AG04450 (cell line): ENCODE data around the gene C16orf46. TPM values are rescaled to one million over a fixed set of nuclear protein-coding genes. Genes with fewer than 3 reads are reported as not detected.
A peak's percentile ranks its signal among the peaks of the same experiment; 100 is the strongest.

Experiments
- CTCF ChIA-PET: fragments of 300-600, 350-600 bp; formaldehyde crosslinking; extraction: SDS; loops from one replicate; lab custom pipeline; 2022; ENCODE audit warnings: antibody characterized with exemption, inconsistent platforms; lab: Charles Lee
- POLR2A ChIA-PET: fragments of 350-600 bp; formaldehyde crosslinking; extraction: SDS; loops from one replicate; lab custom pipeline; 2021; ENCODE audit warnings: antibody characterized with exemption, inconsistent platforms; lab: Yijun Ruan, JAX
- DNase-seq: peaks from one replicate; pipeline ENCODE4 v3.0.0-alpha.2; 2011; ENCODE audit warnings: low read depth, low spot score
- H3K27ac ChIP-seq: one replicate; pipeline ENCODE4 v1.5.1; 2012; ENCODE audit warnings: low read depth, low read length, control low read depth
- H3K27me3 ChIP-seq: one replicate; pipeline ENCODE4 v1.6.0; 2012; ENCODE audit warnings: low read length; ENCODE audit not compliant: control insufficient read depth, insufficient read depth
- H3K4me3 ChIP-seq: 2 replicates; pipeline ENCODE4 v1.5.1; 2011; ENCODE audit warnings: mild to moderate bottlenecking, low read depth, low read length, control low read depth
- H3K9me3 ChIP-seq: 2 replicates; pipeline ENCODE4 v1.5.1; 2012; ENCODE audit warnings: low read length; ENCODE audit not compliant: control insufficient read depth, insufficient read depth
- polyA plus RNA-seq: library from polyadenylated mRNA; depleted of rRNA; stranded (reverse); fragments of >200 nt; gene quantifications from 2 replicates; pipeline ENCODE4 v1.2.3, GENCODE V29; 2011
- TF ChIP-seq, protein P1 (sequence below): IDR thresholded peaks from 2 replicates; pipeline ENCODE4 v1.5.1; 2011; ENCODE audit warnings: low read depth, low read length, control low read depth, inconsistent platforms

Gene C16orf46
- polyA plus RNA-seq, 1 experiment, result 0.33 TPM

DNA sequence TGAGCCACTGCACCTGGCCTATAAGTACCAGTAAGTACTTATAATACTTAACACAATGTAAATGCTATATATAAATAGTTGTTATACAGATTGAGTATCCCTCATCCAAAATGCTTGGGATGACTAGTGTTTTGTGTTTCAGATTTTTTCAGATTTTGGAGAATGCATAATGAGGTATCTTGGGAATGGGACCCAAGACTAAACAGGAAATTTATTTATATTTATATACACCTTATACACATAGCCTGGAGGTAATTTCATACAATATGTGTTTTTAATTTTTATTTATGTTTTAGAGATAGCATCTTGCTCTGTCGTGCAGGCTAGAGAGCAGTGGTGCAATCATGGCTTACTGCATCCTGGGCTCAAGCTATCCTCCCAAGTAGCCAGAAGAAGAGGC, 28.9 kb upstream of the C16orf46 start:
- TF ChIP-seq, protein P1, sequence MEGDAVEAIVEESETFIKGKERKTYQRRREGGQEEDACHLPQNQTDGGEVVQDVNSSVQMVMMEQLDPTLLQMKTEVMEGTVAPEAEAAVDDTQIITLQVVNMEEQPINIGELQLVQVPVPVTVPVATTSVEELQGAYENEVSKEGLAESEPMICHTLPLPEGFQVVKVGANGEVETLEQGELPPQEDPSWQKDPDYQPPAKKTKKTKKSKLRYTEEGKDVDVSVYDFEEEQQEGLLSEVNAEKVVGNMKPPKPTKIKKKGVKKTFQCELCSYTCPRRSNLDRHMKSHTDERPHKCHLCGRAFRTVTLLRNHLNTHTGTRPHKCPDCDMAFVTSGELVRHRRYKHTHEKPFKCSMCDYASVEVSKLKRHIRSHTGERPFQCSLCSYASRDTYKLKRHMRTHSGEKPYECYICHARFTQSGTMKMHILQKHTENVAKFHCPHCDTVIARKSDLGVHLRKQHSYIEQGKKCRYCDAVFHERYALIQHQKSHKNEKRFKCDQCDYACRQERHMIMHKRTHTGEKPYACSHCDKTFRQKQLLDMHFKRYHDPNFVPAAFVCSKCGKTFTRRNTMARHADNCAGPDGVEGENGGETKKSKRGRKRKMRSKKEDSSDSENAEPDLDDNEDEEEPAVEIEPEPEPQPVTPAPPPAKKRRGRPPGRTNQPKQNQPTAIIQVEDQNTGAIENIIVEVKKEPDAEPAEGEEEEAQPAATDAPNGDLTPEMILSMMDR, result no peak
- DNase-seq, result no peak
- H3K9me3 ChIP-seq, result no peaks in the 10 kb centered on the region
- POLR2A ChIA-PET, result no interaction called here
- no peak overlapping the region for H3K27ac ChIP-seq
- H3K4me3 ChIP-seq, result no peak overlapping the region
- CTCF ChIA-PET, result no interaction called here
- peaks cover 4% of the 10 kb centered on the region for H3K27me3 ChIP-seq

DNA sequence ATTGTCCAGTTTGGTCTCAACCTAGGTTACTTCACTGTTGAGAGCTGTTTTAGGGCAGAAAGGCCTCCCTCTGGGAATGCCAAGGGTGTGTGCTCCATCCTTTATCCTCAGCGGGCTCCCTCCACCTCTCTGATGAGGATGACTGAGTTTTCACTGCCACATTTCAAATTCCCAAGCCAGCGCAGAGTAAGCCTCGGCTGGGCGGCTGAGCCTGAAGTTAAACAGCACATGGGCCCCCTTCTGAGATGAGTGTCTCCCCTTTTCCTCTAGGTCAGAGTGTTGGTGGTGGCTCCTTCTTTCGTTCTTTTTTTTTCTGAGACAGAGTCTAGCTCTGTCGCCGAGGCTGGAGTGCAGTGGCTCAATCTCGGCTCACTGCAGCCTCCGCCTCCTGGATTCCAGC, 24.7 kb upstream of the C16orf46 start:
- H3K27ac ChIP-seq, result no peak overlapping the region
- H3K4me3 ChIP-seq, result no peak overlapping the region
- H3K9me3 ChIP-seq, result no peaks in the 10 kb centered on the region
- ChIA-PET POLR2A (no interaction called here), CTCF (interaction anchor here (0.6 kb wide), 1 partner anchor 66 kb away, joined by 3 read pairs; the partner anchor contains the start of gene ATMIN)
- TF ChIP-seq, protein P1, result no peak
- DNase-seq, result no peak
- H3K27me3 ChIP-seq, result no peaks in the 10 kb centered on the region

DNA sequence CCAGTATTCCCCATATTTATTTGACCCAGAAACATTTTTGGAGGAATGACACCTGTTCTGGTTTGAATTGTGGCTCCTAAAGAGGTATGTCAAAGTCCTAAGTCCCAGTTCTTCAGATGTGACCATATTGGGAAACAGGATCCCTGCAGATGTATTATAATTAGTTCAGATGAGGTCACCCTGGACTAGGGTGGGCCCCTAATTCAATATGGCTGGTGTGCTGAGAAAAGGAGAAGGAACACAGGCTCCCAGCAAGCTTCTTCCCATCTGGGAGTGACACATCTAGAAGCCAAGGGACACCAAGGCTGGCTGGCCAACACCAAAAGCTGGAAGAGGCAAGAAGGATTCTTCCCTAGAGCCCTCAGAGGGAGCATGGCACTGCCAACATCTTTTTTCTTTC, 22.9 kb upstream of the C16orf46 start:
- POLR2A ChIA-PET, result no interaction called here
- CTCF ChIA-PET, result interaction anchor here (1.0 kb wide), 1 partner anchor 64 kb away, joined by 4 read pairs; the partner anchor contains the start of gene ATMIN

DNA sequence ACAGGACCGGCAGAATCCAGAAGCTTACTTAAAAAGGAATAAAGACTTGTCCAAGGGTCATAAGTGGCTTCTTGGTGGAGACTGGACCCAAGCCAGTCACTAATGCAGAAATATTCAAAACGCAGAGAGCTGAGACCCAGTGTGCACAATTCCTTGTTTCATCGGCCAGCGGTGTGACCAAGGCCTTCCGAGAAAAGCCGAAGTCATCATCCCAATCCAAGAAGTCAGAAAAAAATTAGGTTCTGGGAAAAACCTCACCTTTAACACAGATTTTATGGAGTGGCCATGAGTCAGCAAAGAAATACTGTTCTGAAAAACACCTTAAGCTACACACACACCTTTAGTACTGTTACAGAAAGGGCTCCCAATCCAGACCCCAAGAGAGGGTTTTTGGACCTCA, 20.2 kb upstream of the C16orf46 start:
- TF ChIP-seq, protein P1, result no peak

More for the DNA sequence above, 22.9 kb upstream of the C16orf46 start:
- Histone ChIP-seq H3K27me3 (no peaks in the 10 kb centered on the region), H3K4me3 (no peak overlapping the region), H3K27ac (no peak overlapping the region), H3K9me3 (no peaks in the 10 kb centered on the region; the same call in 1 of the 2 replicates)
- DNase-seq, result no peak
- TF ChIP-seq, protein P1, result no peak

DNA sequence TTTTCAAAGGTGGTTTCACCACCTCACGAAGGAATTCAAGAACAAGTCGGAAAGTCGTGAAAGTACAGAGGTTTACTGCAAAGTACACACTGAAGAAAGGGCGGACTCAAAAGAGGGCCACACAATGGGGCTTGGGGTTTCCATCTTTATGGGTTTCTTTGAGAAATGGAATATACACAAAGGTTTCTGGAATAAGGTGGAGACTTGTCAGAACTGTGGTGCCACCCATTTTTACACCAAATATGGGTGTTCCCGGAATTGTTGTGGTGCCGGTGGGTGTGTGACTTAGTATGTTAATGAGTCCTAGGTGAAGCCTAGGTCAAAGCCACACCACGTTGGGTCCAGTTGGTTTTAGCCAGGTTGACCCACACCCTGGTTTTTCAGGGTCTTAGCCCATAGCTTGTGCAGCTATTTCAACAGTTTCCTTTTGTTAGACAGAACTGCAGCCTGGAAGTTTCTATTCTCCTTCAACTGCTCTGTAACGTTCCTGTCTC, 19.7 kb upstream of the C16orf46 start:
- ChIA-PET POLR2A (no interaction called here), CTCF (no interaction called here)
- Histone ChIP-seq H3K9me3 (no peaks in the 10 kb centered on the region; the same call in 1 of the 2 replicates), H3K27ac (no peak overlapping the region), H3K27me3 (no peaks in the 10 kb centered on the region), H3K4me3 (0 out of 2 replicates have a peak overlapping the region, but pooled peaks have one; percentile 17)
- DNase-seq, result no peak
- TF ChIP-seq, protein P1, result no peak

More for the DNA sequence above, 20.2 kb upstream of the C16orf46 start:
- CTCF ChIA-PET, result no interaction called here
- H3K27me3 ChIP-seq, result no peaks in the 10 kb centered on the region
- no peaks in the 10 kb centered on the region; the same call in 1 of the 2 replicates for H3K9me3 ChIP-seq
- DNase-seq, result no peak
- H3K27ac ChIP-seq, result no peak overlapping the region
- no peak overlapping the region for H3K4me3 ChIP-seq
- POLR2A ChIA-PET, result no interaction called here
